Activated T-cell treated with anti-CD3 and anti-CD28 coated beads, Interleukin-2, amount 50 U/mL, for 1 hour (primary cell): ENCODE data around the gene RNGTT.
"Not testable (repeated sequence)": the region's sequence is repeated elsewhere in the genome, so short reads cannot be mapped to it uniquely, and the experiment has no call there.

ENCODE experiments used
- DNase-seq: peaks from one replicate; pipeline ENCODE4 v3.0.0-alpha.2; 2020

The RNGTT gene

DNA sequence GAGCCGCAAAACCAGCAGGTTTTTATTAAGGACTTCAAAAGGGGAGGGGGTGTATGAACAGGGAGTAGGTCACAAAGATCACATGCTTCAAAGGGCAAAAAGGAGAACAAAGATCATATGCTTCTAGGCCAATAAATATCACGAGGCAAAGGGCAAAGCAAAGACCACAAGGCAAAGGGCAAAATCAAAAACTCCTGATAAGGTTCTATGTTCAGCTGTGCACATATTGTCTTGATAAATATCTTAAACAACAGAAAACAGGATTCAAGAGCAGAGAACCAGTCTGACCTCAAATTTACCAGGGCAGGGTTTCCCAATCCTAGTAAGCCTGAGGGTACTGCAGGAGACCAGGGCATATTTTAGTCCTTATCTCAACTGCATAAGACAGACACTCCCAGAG, 5.8 kb upstream of the RNGTT start:
- not testable (repeated sequence) for DNase-seq

- DNase-seq: no peak
Measured at GRCh38 chr6:88967891-88968290, 4.5 kb upstream of the RNGTT start.

DNA sequence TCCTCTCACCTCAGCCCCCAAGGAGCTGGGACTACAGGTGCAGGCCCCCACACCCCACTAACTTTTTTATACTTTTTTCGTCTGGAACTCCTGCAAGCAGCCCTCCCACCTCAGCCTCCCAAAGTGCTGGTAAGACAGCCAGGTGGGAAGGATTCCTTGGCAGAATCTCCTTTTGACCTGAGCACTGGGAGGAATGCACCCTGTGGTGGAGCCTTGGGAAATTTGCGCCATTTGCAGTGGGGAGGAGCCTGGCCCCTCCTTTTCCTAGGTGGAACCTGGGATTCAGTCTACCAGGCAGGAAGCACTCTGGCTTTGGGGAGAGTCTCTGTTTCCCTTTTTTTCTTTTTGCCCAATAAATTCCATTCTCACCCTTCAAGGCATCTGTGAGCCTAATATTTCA, 2.3 kb upstream of the RNGTT start:
- no peak for DNase-seq

DNA sequence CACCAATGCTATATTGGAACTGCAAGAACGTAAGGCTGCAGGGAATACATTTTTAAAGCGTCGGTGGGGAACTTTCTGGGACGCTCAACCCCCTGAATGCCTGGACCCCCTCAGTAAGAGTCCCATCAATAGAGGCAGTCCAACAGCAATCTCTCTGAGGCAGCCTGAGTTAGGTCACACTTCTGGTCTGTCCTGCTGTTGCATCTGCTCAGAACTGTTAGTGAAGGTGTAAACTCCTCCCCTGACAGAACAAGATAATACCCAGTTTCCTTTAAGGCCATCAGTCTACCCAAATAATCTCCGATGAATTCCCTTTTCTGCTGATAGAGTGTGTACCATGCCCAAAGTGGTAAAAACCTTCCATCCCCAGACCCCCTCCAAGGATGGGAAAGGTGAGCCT, 1.1 kb upstream of the RNGTT start:
- no peak for DNase-seq

- DNase-seq: no peak
Measured at GRCh38 chr6:88958842-88959241, 4.6 kb downstream of the RNGTT start.

DNA sequence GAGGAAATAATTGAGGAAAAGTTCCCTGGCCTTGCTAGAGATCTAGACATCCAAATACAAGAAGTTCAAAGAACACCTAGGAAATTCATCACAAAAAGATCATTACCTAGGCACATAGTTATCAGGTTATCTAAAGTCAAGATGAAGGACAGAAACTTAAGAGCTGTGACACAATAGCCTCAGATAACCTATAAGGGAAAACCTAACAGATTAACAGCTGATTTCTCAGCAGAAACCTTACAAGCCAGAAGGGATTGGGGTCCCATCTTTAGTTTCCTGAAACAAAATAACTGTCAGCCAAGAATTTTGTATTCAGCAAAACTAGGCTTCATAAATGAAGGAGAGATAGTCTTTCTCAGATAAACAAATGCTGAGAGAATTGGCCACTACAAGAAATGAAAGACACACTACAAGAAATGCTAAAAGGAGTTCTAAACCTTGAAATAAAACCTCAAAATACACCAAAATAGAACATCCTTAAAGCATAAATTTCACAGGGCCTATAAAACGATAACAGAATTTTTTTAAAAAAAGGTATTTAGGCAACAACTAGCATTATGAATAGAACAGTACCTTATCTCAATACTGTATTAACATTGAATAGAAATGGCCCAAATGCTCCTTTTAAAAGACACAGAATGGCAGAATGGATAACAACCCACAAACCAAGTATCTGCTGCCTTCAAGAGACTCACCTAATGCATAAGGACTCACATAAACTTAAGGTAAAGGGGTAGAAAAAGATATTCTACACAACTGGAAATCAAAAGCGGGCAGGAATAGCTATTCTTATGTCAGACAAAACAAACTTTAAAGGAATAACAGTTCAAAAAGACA, 9.7 kb downstream of the RNGTT start:
- DNase-seq: no peak

- no peak for DNase-seq
Measured at GRCh38 chr6:88952065-88952704, 11.2 kb downstream of the RNGTT start.

- DNase-seq: no peak
Measured at GRCh38 chr6:88945415-88946008, 17.9 kb downstream of the RNGTT start.

GRCh38 chr6:88933521-88933920, 29.9 kb downstream of the RNGTT start:
- DNase-seq: no peak

GRCh38 chr6:88932019-88932418, 31.4 kb downstream of the RNGTT start:
- DNase-seq: not testable (repeated sequence)

DNA sequence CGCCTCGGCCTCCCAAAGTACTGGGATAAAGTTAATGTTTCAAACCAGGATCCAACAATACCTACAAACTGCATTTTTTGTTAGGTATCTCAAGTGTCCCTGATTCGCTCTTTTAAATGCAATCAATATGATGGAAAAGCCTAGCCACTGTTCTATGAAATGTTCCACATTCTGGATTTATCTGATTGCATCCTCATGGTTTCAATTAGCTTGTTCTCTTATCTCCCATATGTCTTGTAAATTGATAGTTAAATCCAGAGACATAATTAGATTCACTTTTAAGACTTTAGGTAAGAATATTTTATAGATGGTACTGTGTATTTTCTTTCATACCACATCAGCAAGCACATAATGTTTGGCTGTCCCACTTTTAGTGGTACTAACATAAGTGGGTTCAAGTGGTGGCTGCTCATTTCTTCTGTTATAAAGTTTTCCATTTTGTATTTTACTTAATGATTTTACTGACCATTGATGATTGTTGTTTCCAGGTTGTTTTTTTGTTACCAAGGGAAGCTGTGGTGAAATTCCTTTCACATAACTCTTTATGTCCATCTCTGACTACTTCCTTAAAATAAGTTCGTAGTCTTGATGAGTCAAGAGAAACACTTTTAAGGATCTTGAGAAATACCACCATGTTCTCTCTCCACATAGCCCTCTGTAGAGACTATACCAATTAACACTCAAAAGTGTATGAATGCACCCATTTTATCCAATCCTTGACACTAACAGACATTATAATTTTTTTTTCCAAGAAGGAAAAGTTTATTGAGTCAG, 40.5 kb downstream of the RNGTT start:
- DNase-seq: no peak

DNA sequence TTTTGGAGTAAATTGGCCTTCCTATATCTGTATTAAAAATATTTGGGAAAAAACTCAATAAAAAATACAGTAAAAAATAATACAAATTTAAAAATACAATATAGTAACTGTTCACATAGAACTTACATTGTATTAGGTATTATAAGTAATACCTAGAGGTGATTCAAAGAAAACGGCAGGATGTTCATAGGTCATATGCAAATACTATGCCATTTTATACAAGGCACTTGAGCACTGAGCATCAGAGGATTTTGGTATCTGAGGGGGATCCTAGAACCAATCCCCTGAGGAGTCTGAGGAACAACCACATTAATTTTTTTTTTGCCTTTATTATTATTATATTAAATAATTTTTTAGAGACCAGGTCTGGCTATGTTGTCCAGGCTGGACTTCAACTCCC, 41.7 kb downstream of the RNGTT start:
- no peak for DNase-seq

- DNase-seq: no peak
Measured at GRCh38 chr6:88920774-88921733, 42.4 kb downstream of the RNGTT start.

GRCh38 chr6:88920088-88920487, 43.3 kb downstream of the RNGTT start:
- no peak for DNase-seq

- DNase-seq: no peak
Measured at GRCh38 chr6:88919032-88919431, 44.4 kb downstream of the RNGTT start.

GRCh38 chr6:88916615-88917208, 46.7 kb downstream of the RNGTT start:
- DNase-seq: no peak

- DNase-seq: no peak
Measured at GRCh38 chr6:88914895-88915598, 48.4 kb downstream of the RNGTT start.

GRCh38 chr6:88914180-88914579, 49.2 kb downstream of the RNGTT start:
- DNase-seq: no peak

DNA sequence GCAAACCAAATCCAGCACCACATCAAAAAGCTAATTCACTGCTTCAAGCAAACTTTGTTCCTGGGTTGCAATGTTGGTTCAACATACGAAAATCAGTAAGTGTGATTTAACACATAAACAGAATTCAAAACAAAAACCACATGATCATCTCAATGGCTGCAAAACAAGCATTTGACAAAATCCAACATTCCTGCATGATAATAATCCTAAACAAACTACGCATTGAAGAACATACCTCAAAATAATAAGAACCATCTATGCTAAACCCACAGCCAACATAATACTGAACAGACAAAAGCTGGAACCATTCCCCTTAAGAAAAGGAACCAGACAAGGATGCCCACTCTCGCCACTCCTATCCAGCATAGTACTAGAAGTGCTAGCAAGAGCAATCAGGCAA, 49.9 kb downstream of the RNGTT start:
- DNase-seq: no peak

GRCh38 chr6:88910922-88911778, 52.3 kb downstream of the RNGTT start:
- no peak for DNase-seq
